Stimulated activated CD8-positive, alpha-beta memory T cell treated with anti-CD3 and anti-CD28 coated beads, Interleukin-15, amount 100 ng/mL, for 48 hours (primary cell): Measurements from ENCODE around the gene COL18A1.
"Not testable (repeated sequence)": the region's sequence is repeated elsewhere in the genome, so short reads cannot be mapped to it uniquely, and the experiment has no call there.

ENCODE experiments used
- DNase-seq, 2 donors: peaks; one replicate each; pipeline ENCODE4 v3.0.0-alpha.2; 2020; ENCODE audit warnings: low read depth in 2 of 2

Gene COL18A1

GRCh38 chr21:45517249-45518065, 112.5 kb downstream of the COL18A1 start:
- DNase-seq = no peak

GRCh38 chr21:45518742-45519141, 113.8 kb downstream of the COL18A1 start:
- DNase-seq = no peak

GRCh38 chr21:45519182-45519581, 114.2 kb downstream of the COL18A1 start:
- DNase-seq = no peak

- DNase-seq = no peak
Measured at GRCh38 chr21:45521241-45521640, 116.3 kb downstream of the COL18A1 start.

- DNase-seq = no peak
Measured at GRCh38 chr21:45522381-45522780, 117.4 kb downstream of the COL18A1 start.

GRCh38 chr21:45522986-45523385, 118.0 kb downstream of the COL18A1 start:
- DNase-seq = no peak

GRCh38 chr21:45523411-45524101, 118.6 kb downstream of the COL18A1 start:
- DNase-seq = no peak

GRCh38 chr21:45524756-45525152, 119.8 kb downstream of the COL18A1 start:
- DNase-seq = no peak

GRCh38 chr21:45525153-45525909, 120.4 kb downstream of the COL18A1 start:
- no peak for DNase-seq

- no peak for DNase-seq
Measured at GRCh38 chr21:45525910-45526306, 120.9 kb downstream of the COL18A1 start.

- not testable (repeated sequence) for DNase-seq
Measured at GRCh38 chr21:45527151-45527999, 122.4 kb downstream of the COL18A1 start.

- DNase-seq = no peak
Measured at GRCh38 chr21:45528028-45528705, 123.2 kb downstream of the COL18A1 start.

GRCh38 chr21:45528981-45529784, 124.2 kb downstream of the COL18A1 start:
- no peak for DNase-seq

GRCh38 chr21:45529785-45530422, 124.9 kb downstream of the COL18A1 start:
- DNase-seq = no peak

- DNase-seq = no peak
Measured at GRCh38 chr21:45530423-45531113, 125.6 kb downstream of the COL18A1 start.

- not testable (repeated sequence) for DNase-seq
Measured at GRCh38 chr21:45531114-45531392, 126.1 kb downstream of the COL18A1 start.

- DNase-seq = no peak
Measured at GRCh38 chr21:45531393-45532215, 126.6 kb downstream of the COL18A1 start.

- DNase-seq = no peak
Measured at GRCh38 chr21:45532826-45533360, 127.9 kb downstream of the COL18A1 start.
